PFSK-1 (cell line): Measurements from ENCODE around the gene PCBP3.

Experiments used
- TAF1 ChIP-seq: IDR thresholded peaks from 2 replicates; pipeline ENCODE4 v1.6.1; 2012; ENCODE audit warnings: low read length, control low read depth, borderline replicate concordance; ENCODE audit not compliant: insufficient read depth
- TF ChIP-seq, protein P1 (sequence below), 2 experiments: IDR thresholded peaks; 2 replicates each; pipeline versions ENCODE4 v1.6.1 to v1.8.0; 2011 to 2012; ENCODE audit warnings: low read depth in 2 of 2, low read length in 2 of 2, control low read depth in 1 of 2, inconsistent platforms in 1 of 2, mild to moderate bottlenecking in 1 of 2, moderate library complexity in 1 of 2; ENCODE audit not compliant: insufficient read depth in 1 of 2

DNA sequence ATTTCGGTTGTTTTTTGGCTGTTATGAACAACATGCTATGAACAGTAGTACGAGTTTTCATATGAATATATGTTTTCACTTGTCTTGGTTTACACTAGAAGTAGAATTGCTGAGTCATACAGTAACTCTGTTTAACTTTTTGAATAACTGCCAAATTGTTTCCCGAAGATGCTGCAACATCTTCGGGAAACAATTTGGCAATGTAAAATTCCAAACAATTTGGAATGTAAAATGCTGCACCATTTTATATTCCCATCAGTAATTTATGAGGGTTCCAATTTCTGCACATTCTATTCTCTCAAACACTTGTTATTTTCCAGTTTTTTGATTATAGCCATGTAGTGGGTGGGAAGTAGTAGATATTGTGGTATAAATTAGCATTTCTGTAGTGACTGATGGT is 11.6 kb downstream of the PCBP3 start:
- TF ChIP-seq, protein P1, sequence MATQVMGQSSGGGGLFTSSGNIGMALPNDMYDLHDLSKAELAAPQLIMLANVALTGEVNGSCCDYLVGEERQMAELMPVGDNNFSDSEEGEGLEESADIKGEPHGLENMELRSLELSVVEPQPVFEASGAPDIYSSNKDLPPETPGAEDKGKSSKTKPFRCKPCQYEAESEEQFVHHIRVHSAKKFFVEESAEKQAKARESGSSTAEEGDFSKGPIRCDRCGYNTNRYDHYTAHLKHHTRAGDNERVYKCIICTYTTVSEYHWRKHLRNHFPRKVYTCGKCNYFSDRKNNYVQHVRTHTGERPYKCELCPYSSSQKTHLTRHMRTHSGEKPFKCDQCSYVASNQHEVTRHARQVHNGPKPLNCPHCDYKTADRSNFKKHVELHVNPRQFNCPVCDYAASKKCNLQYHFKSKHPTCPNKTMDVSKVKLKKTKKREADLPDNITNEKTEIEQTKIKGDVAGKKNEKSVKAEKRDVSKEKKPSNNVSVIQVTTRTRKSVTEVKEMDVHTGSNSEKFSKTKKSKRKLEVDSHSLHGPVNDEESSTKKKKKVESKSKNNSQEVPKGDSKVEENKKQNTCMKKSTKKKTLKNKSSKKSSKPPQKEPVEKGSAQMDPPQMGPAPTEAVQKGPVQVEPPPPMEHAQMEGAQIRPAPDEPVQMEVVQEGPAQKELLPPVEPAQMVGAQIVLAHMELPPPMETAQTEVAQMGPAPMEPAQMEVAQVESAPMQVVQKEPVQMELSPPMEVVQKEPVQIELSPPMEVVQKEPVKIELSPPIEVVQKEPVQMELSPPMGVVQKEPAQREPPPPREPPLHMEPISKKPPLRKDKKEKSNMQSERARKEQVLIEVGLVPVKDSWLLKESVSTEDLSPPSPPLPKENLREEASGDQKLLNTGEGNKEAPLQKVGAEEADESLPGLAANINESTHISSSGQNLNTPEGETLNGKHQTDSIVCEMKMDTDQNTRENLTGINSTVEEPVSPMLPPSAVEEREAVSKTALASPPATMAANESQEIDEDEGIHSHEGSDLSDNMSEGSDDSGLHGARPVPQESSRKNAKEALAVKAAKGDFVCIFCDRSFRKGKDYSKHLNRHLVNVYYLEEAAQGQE (IDR thresholded peaks at IDR 0.05; ENCODE audit: insufficient read depth in 1 of 2, low read depth in 2 of 2, low read length in 2 of 2): no peak
- no peak for TF ChIP-seq TAF1
